Peyer's patch (tissue), 4 donors: ENCODE data around the gene PRPF6.

Experiments used
- POLR2A ChIP-seq, 2 donors: fragments of 450-650 bp; IDR thresholded peaks; one replicate each; pipeline ENCODE4 v1.5.1; 2017; ENCODE audit warnings: antibody characterized with exemption in 2 of 2, mild to moderate bottlenecking in 2 of 2, moderate library complexity in 2 of 2
- TF ChIP-seq, protein P1 (sequence below), 6 experiments: fragments of 450-650 bp in 4 of 6; fragments of 200-600 bp in 2 of 6; sonication (generic) in 1 of 6; IDR thresholded peaks; one replicate each; pipeline ENCODE4 v1.5.1; 2017 to 2019; ENCODE audit warnings: antibody characterized with exemption in 6 of 6, mild to moderate bottlenecking in 3 of 6, moderate library complexity in 1 of 6

DNA sequence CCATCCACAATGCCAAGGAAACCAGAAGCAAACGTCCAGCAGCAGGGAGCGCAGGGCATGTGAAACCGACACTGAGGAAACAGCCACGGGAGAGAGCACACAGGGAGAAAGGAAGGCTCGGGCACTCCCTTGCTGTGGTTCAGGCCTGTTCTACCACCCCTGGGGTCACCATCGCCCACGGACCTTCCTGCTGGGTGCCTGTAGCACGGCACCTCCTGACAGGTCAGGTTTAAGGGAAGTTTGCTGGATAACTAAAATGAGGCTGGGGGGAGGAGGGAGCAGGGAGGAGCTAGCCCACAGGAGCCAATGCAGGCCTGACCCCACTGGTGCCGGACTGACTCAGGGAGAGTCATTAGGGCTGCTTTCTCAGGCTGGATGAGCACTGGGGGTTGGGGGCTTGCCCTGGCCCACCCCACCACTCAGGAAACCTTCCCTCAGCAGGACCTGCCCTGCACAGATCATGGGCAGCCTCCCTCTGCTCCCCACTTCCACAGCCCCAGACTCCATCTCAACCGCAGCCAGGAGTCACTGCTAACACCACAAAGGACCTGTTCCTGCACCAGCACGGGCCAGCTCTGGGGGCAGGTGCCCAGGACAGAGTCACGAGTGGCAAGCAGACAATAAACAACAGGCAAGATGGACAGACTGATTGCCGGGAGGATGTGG is 27.0 kb upstream of the PRPF6 start:
- TF ChIP-seq, protein P1, sequence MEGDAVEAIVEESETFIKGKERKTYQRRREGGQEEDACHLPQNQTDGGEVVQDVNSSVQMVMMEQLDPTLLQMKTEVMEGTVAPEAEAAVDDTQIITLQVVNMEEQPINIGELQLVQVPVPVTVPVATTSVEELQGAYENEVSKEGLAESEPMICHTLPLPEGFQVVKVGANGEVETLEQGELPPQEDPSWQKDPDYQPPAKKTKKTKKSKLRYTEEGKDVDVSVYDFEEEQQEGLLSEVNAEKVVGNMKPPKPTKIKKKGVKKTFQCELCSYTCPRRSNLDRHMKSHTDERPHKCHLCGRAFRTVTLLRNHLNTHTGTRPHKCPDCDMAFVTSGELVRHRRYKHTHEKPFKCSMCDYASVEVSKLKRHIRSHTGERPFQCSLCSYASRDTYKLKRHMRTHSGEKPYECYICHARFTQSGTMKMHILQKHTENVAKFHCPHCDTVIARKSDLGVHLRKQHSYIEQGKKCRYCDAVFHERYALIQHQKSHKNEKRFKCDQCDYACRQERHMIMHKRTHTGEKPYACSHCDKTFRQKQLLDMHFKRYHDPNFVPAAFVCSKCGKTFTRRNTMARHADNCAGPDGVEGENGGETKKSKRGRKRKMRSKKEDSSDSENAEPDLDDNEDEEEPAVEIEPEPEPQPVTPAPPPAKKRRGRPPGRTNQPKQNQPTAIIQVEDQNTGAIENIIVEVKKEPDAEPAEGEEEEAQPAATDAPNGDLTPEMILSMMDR (IDR thresholded peaks at IDR 0.05), result no peak
- no peak for TF ChIP-seq POLR2A (IDR thresholded peaks at IDR 0.05)
